ENCODE measurements around the gene FERD3L. TPM values are rescaled to one million over a fixed set of nuclear protein-coding genes. Genes with fewer than 3 reads are reported as not detected.
A peak's percentile ranks its signal among the peaks of the same experiment; 100 is the strongest.

FERD3L gene
- polyA plus RNA-seq, 1 donor from 2014 or later, result not detected

DNA sequence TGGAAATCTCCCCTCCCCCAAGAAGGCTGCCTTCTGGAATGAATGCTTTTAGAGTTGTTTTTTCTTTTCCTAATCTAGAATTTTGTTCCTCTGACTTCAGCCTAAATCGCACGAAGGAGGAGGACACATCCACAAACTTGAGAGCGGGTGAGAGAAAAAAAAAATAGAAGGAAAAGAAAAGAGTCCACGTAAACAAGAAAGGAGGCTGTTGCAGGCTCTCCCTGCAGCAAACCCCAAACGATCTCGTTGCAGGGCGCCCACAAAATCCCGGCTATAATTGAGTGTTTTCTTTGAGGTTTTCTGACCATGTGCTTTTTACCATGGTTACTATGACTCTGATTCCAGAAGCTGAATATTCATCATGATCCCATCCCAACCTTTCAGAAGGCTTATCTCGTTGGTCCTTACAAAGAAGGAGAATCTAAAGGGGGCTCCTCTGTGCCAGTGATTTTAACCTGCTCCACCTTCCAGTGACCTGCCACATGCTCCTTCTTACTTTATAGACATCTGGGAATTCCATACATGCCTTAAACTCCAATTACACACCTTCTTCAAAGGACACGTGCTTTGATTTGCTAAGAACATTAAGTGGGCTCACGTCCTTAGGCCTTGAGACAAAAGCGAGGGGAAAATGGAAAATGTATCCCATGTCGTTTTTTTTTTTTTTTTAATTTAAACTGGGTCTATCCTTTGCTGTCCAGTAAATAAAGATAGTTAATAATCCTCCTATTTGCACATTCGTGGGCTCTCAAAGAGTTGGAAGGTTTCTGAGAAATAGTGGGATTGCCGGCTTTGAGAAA, 33.5 kb downstream of the FERD3L start:
- Mint-ChIP-seq H3K27ac (peak overlapping the region in 2 of 3 donors; percentile 60 to 63), H3K36me3 (no peaks in the 10 kb centered on the region), H3K27me3 (peaks cover 71% of the 10 kb centered on the region), H3K9me3 (peaks cover 0 to 5% (median 0%) of the 10 kb centered on the region in 3 donors), H3K4me1 (peaks cover 4 to 25% (median 20%) of the 10 kb centered on the region in 3 donors), H3K4me3 (peak overlapping the region in 2 of 4 donors; percentile 13 to 73)

DNA sequence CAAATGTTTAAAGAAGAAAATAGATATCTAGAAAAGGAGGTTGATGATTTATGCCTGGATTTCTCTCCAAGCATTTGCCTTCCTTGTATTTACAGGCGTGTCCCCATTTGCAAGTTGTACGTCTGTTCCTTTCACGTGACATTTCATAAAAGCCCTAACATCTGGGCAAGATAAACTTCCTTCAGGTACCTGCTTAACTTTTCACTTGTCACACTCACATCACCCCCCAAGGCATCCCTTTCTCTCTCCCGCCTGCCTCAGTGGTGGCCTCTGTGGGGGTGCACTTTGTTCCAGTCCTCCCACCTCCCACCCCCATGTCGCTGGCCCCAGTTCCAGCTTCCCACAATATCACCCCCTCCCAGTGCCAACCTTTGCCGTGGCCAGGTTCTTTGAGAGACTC, 34.4 kb downstream of the FERD3L start:
- Mint-ChIP-seq H3K36me3 (no peaks in the 10 kb centered on the region), H3K4me3 (peak overlapping the region in 1 of 4 donors; percentile 13), H3K27me3 (peaks cover 74% of the 10 kb centered on the region), H3K27ac (no peak overlapping the region), H3K4me1 (peaks cover 4 to 26% (median 15%) of the 10 kb centered on the region in 3 donors), H3K9me3 (peaks cover 0 to 5% (median 0%) of the 10 kb centered on the region in 3 donors)

DNA sequence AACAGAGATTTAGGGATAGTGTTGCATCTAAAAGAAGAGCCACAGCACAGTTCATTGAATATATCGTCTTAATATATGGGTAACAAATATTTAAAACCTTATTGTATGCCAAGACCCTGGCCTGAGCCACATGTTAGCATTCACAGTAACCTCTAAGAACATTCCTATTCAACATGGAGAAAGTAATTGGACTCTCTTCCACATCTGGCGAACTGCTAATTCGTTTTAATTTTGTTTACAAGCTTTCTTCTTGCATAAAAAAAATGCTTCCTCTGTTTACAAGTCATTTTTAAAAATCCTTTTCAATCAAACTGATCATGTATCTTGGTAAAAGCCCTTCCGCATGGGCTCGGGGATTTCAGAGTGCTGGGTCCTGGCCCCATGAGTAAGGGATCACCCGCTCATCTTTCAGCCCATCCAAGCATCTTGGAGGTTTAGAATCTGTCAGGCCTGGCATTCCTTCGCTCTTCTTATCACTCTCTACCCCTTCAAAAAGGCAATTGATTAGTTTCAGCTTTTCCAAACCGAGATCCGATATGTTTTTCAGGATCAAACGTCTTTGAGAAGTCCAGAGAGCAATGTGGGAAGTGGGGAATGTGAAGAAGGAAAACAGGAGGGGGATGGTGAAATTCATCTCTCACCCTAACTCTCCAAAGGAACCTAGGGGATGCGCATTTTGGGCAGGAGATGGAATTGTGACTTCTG, 35.0 kb downstream of the FERD3L start:
- peaks cover 76% of the 10 kb centered on the region for H3K27me3 Mint-ChIP-seq
- peak overlapping the region in 1 of 4 donors; percentile 3 for H3K4me3 Mint-ChIP-seq
- peak overlapping the region in 1 of 3 donors; percentile 1 for H3K27ac Mint-ChIP-seq
- peaks cover 0 to 5% (median under 1%) of the 10 kb centered on the region in 3 donors for H3K9me3 Mint-ChIP-seq
- H3K36me3 Mint-ChIP-seq, result no peaks in the 10 kb centered on the region
- peaks cover 4 to 26% (median 15%) of the 10 kb centered on the region in 3 donors for H3K4me1 Mint-ChIP-seq

DNA sequence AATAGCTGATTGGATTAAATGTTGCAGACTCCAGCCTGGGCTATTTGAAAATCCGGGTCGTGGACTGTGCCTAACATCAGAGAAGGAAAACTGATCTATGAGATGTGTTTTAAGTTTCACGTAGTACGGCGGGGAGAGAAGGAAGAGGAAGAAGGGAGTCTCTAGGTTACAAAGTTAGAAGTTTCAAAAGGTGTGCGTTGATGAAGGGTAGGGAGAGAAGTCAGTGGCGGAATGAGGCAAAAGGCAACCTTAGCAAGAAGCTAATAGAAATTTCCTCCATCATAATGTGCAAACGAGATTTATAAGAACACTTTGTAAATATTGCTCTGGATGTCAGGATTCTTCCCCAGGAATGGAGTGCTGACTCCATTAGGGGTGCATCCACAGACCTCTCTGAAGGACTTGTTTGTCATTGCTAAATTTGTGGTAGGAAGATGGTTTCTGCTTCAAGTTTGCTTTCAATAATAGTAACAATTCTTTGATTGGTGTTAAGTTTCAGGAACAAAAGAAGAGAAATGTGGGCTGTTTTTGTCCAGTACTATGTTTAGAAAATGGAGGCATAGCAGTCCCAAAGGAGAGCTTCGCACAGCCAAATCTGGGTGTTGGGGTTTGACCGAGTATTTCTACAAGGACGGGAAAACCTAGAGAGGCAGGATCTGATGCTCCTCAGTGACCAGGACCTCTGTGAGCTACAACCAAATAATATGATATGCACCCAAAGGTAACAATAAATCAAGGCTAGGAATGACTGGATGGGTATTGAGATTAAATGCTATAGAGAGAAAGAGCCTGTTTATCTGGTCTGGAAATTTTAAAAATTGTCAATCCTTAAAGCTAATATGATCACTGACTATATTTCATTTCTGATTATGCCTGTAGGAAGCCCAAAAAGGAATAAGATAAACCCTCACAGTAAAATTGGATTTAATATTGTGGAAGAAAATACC, 35.9 kb downstream of the FERD3L start:
- H3K36me3 Mint-ChIP-seq, result no peaks in the 10 kb centered on the region
- peaks cover 75% of the 10 kb centered on the region for H3K27me3 Mint-ChIP-seq
- peaks cover 0 to 7% (median 6%) of the 10 kb centered on the region in 3 donors for H3K9me3 Mint-ChIP-seq
- H3K4me3 Mint-ChIP-seq, result no peak overlapping the region
- peaks cover 5 to 27% (median 11%) of the 10 kb centered on the region in 3 donors for H3K4me1 Mint-ChIP-seq
- peak overlapping the region in 1 of 3 donors; percentile 1 for H3K27ac Mint-ChIP-seq

DNA sequence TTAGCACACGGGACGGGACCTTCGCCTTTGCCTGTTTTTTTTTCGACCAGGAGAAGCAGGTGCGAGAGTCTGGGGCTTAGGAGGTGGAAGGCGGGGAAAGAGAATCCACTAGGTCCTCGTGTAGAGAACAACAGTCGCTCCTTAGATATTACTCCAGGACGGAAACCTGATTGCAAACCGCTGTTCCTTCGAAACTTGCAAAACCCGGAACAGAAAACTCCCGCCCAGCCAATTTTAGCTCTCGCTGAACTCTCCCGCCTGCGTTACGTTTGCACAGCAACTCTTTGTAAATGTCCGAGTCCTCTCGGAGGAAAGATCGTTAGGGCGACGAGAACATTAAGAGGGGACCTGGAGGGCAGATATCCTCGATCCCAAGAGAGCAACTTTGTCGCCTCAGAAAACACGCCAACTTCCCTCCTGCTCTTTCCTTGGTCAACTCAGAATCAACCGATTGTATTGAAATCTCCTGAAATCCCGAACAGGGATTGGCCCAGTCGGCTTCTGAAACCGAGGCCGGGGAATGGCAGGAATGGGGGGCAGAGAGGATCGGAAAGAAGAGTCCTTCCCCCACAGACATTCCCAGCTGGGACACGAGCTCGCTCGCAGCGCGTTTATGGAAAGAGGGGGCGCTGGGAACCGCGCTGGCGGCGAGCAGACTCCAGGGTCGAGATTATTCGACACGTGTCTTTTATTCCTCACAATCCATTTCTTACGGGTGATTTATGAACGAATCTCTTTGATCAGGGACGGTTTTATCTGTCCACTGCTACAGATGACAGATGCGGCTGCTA, 37.7 kb downstream of the FERD3L start:
- peak overlapping the region in 2 of 4 donors; percentile 22 to 83 for H3K4me3 Mint-ChIP-seq
- no peaks in the 10 kb centered on the region for H3K36me3 Mint-ChIP-seq
- peaks cover 0 to 10% (median 6%) of the 10 kb centered on the region in 3 donors for H3K9me3 Mint-ChIP-seq
- H3K27me3 Mint-ChIP-seq, result peaks cover 76% of the 10 kb centered on the region
- H3K4me1 Mint-ChIP-seq, result peaks cover 5 to 28% (median 10%) of the 10 kb centered on the region in 3 donors
- H3K27ac Mint-ChIP-seq, result peak overlapping the region in 2 of 3 donors; percentile 42 to 54

DNA sequence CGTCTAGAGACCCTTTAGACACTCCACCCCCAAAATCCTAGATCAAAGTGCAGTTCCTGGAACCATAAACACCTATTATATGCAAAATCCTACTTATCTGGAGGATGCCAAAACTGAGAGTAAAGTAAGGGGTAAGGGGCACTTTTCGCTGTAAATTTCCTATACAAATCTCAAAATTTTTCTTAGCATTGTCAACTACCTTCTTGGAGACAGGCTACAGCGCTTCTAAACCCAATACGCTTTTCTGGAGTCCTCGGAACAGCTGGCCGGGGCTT, 38.2 kb downstream of the FERD3L start:
- Mint-ChIP-seq H3K27me3 (peaks cover 72% of the 10 kb centered on the region), H3K4me3 (peak overlapping the region in 2 of 4 donors; percentile 22 to 83), H3K27ac (peak overlapping the region in 2 of 3 donors; percentile 42 to 54), H3K36me3 (no peaks in the 10 kb centered on the region), H3K4me1 (peaks cover 5 to 28% (median 10%) of the 10 kb centered on the region in 3 donors), H3K9me3 (peaks cover 0 to 10% (median 6%) of the 10 kb centered on the region in 3 donors)

DNA sequence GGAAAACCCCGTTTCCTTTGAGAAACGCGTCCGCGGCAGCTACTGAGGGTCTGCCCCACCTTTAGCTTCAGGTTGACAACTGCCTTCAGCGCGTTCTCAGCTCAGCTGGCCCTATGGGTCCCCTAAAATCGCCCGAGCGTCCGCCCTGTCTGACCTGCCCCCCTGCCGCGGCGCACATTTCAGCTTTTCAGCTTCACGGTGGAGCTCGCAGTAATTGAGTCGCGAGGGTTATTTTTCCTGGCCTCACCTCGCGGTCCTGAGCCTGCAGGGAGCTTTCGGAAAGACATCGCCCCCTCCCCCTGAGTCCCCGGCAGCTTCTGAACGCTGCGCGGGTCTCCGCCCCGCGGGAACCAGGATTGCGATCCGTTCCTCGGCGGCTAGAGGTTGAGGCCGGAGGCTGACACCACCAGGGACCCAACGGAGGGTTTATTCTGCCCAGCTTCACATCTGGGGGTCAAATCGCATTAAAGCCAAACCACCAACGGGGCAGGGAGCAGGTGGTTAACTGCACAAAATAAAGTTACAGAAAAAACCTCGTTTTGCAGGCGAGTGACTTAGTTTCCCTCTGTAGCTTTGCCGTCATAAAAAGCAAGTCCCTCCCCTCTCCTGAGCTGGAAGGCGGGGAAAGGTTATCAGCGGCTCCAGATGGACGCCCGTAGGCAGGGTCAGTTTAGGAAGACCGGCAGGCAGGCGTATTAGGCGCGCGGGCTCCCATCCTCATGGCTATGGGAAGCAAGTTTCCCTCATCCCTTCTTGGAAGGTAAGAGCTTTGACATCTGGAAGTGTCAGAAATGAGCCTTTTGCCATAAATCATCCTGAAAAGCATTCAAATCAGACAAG, 38.8 kb downstream of the FERD3L start:
- Mint-ChIP-seq H3K9me3 (peaks cover 0 to 7% (median 6%) of the 10 kb centered on the region in 3 donors), H3K27me3 (peaks cover 71% of the 10 kb centered on the region), H3K27ac (peak overlapping the region in 2 of 3 donors; percentile 18 to 42), H3K4me3 (peak overlapping the region in 2 of 4 donors; percentile 19 to 37), H3K4me1 (peaks cover 5 to 26% (median 10%) of the 10 kb centered on the region in 3 donors), H3K36me3 (no peaks in the 10 kb centered on the region)

DNA sequence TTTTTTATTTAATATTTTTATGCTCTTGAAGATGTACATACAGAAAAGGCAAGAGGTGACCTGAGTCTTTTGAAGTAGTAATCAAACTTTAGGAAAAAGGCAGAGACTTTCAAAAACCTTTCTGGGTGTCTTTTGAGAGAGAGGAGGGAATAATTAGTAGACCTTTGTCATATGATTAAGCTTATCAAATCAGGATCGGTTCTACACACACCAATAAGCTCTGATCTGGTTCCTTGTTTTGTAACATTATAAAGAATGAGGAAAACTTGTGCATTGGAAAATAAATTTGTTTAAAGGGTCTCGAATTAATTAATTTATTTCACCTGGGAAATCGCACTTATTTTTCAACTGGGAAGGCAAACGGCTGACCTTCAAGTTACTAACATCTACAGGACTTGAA, 39.7 kb downstream of the FERD3L start:
- Mint-ChIP-seq H3K9me3 (peaks cover 0 to 6% (median 5%) of the 10 kb centered on the region in 3 donors), H3K4me3 (peak overlapping the region in 1 of 4 donors; percentile 17), H3K27me3 (peaks cover 65% of the 10 kb centered on the region), H3K36me3 (no peaks in the 10 kb centered on the region), H3K27ac (no peak overlapping the region), H3K4me1 (peaks cover 5 to 22% (median 10%) of the 10 kb centered on the region in 3 donors)

DNA sequence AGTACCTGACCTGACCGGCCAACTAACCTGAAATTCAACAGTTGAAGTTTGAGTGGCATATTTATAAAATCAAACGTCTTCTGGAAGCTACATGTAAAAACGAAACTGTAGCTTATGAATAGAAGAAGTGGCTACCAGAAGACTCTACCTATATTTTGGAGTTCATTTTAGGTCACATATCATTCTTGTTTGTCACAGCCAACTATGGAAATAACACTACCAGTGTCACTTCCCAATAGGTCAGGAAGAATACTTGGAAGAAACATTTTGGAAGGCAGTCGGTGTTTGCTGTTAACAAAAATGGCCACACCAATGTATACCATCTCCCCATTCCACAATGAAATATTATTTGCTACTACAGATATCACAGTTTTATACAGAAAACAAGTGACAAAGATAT, 40.4 kb downstream of the FERD3L start:
- Mint-ChIP-seq H3K4me1 (peaks cover 5 to 22% (median 10%) of the 10 kb centered on the region in 3 donors), H3K9me3 (peaks cover 0 to 6% (median 5%) of the 10 kb centered on the region in 3 donors), H3K4me3 (no peak overlapping the region), H3K27ac (no peak overlapping the region), H3K36me3 (no peaks in the 10 kb centered on the region), H3K27me3 (peaks cover 59% of the 10 kb centered on the region)

DNA sequence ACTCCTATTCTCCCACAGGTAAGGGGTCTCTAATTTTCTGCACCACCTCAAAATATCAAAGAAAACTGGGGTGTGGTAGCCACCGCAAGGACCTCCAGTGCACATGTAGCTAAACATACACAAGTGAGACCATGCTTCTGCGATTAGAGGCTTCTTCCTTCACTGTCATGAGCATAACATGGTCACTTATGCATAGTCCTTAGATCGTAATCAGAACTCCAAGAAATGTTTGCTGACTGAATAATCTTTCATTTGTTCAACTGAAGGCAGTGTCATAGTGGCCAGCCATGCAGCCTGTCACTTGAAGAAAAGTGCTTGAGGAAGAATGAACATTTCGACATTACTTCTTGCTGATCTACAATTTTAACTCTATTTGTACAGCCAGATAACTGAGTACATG, 42.3 kb downstream of the FERD3L start:
- Mint-ChIP-seq H3K36me3 (no peaks in the 10 kb centered on the region), H3K4me3 (no peak overlapping the region), H3K27me3 (peaks cover 45% of the 10 kb centered on the region), H3K4me1 (peaks cover 4 to 19% (median 10%) of the 10 kb centered on the region in 3 donors), H3K27ac (no peak overlapping the region), H3K9me3 (peaks cover 0 to 6% (median 5%) of the 10 kb centered on the region in 3 donors)

DNA sequence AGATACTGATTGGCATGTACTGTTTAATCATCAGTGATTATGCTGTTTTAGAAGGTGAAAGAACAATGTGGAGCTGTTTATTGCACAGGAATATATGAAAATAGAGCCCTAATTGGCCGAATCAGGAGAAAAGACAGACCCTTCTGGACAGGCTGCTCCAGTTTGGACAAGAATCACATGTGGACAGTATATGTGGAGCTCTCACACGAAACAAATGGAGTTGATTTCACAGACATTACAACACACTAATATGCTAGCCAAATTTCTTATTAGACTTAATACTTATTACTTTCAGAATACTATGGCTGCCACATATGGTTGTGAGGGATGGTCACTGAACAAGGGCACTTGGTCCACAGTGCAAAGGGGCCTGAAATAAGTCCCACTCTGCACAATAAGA, 43.3 kb downstream of the FERD3L start:
- no peak overlapping the region for H3K27ac Mint-ChIP-seq
- H3K9me3 Mint-ChIP-seq, result peaks cover 0 to 6% (median 5%) of the 10 kb centered on the region in 3 donors
- no peaks in the 10 kb centered on the region for H3K36me3 Mint-ChIP-seq
- H3K27me3 Mint-ChIP-seq, result peaks cover 40% of the 10 kb centered on the region
- no peak overlapping the region for H3K4me3 Mint-ChIP-seq
- H3K4me1 Mint-ChIP-seq, result peaks cover 1 to 9% (median 2%) of the 10 kb centered on the region in 3 donors

DNA sequence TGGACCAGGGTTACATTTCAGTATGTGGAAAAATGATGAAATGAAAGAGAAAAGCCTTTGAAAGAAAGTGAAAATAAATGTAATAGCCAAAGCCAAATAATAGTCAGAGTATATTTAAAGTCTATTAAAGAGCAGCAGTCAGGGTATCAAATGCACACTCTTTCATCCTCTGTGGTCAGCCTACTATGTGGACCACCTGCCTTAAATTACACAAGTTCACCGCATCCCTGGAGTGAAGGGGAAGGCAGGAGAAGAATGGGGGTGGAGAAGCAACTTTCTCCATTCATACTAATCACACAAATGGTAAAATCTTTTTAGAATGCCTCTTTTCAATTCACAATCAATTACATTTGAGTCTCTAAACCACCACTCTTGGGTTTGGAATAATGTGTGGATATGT, 43.7 kb downstream of the FERD3L start:
- H3K27ac Mint-ChIP-seq, result no peak overlapping the region
- no peak overlapping the region for H3K4me3 Mint-ChIP-seq
- peaks cover 0 to 6% (median 5%) of the 10 kb centered on the region in 3 donors for H3K9me3 Mint-ChIP-seq
- H3K27me3 Mint-ChIP-seq, result peaks cover 36% of the 10 kb centered on the region
- H3K36me3 Mint-ChIP-seq, result no peaks in the 10 kb centered on the region
- peaks cover 0 to 7% (median 1%) of the 10 kb centered on the region in 3 donors for H3K4me1 Mint-ChIP-seq

DNA sequence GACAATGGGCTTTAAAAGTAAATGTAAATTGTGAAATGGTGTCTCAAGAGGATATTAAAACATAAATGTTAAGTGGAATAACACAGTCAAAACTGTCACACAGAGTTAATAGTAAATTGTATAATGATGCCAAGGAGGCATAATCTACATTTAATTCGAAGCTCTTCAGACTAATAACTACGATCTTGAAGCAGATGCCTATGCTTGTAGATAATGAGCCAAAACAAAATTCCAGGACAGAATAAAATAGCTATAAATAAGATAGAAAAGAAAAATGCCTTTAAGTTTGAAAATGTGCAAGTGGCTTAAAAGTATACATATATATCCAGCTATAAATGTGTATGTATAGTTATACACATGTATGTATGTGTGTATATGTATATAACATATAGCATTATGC, 45.3 kb downstream of the FERD3L start:
- peaks cover 24% of the 10 kb centered on the region for H3K27me3 Mint-ChIP-seq

More for the DNA sequence above, 45.3 kb downstream of the FERD3L start:
- no peak overlapping the region for H3K4me3 Mint-ChIP-seq
- H3K9me3 Mint-ChIP-seq, result peaks cover 0 to 5% (median 3%) of the 10 kb centered on the region in 3 donors
- peaks cover 0 to 3% (median 1%) of the 10 kb centered on the region in 3 donors for H3K4me1 Mint-ChIP-seq
- H3K36me3 Mint-ChIP-seq, result no peaks in the 10 kb centered on the region
- no peak overlapping the region for H3K27ac Mint-ChIP-seq

Measured in IgD-negative memory B cell (primary cell).